NCI-H345 treated with DMSO at 0.1 percent for 48 hours (cell line): ENCODE data around the gene ABCC10.
"Not testable (repeated sequence)": the region's sequence is repeated elsewhere in the genome, so short reads cannot be mapped to it uniquely, and the experiment has no call there.

Experiments used
- DNase-seq: peaks from one replicate; lab custom pipeline; 2025; ENCODE audit not compliant: unreplicated experiment; lab: John Stamatoyannopoulos, UW

ABCC10 gene

GRCh38 chr6:43407296-43407695, 20.0 kb upstream of the ABCC10 start:
- DNase-seq: no peak

- no peak for DNase-seq
Observed at GRCh38 chr6:43408259-43408658, 19.1 kb upstream of the ABCC10 start.

- not testable (repeated sequence) for DNase-seq
Observed at GRCh38 chr6:43410776-43411175, 16.6 kb upstream of the ABCC10 start.

GRCh38 chr6:43412541-43412940, 14.8 kb upstream of the ABCC10 start:
- DNase-seq: no peak

GRCh38 chr6:43413002-43413401, 14.3 kb upstream of the ABCC10 start:
- DNase-seq: no peak

GRCh38 chr6:43415275-43415674, 12.1 kb upstream of the ABCC10 start:
- DNase-seq: not testable (repeated sequence)

- no peak for DNase-seq
Observed at GRCh38 chr6:43416935-43417334, 10.4 kb upstream of the ABCC10 start.

GRCh38 chr6:43420012-43420709, 7.2 kb upstream of the ABCC10 start:
- no peak for DNase-seq

- no peak for DNase-seq
Observed at GRCh38 chr6:43421831-43422230, 5.5 kb upstream of the ABCC10 start.

- not testable (repeated sequence) for DNase-seq
Observed at GRCh38 chr6:43425083-43425482, 2.3 kb upstream of the ABCC10 start.

GRCh38 chr6:43426928-43427405, 374 bp upstream of the ABCC10 start:
- DNase-seq: no peak

- DNase-seq: no peak
Observed at GRCh38 chr6:43428112-43428570, 800 bp downstream of the ABCC10 start.

GRCh38 chr6:43428874-43429273, 1.5 kb downstream of the ABCC10 start:
- no peak for DNase-seq

GRCh38 chr6:43432009-43432945, 4.9 kb downstream of the ABCC10 start:
- no peak for DNase-seq

GRCh38 chr6:43433148-43433547, 5.8 kb downstream of the ABCC10 start:
- DNase-seq: no peak

GRCh38 chr6:43434001-43434840, 6.9 kb downstream of the ABCC10 start:
- DNase-seq: no peak

- DNase-seq: no peak
Observed at GRCh38 chr6:43434943-43435342, 7.6 kb downstream of the ABCC10 start.

GRCh38 chr6:43435682-43436437, 8.5 kb downstream of the ABCC10 start:
- no peak for DNase-seq

- DNase-seq: no peak
Observed at GRCh38 chr6:43436577-43437282, 9.4 kb downstream of the ABCC10 start.

- no peak for DNase-seq
Observed at GRCh38 chr6:43437700-43438099, 10.4 kb downstream of the ABCC10 start.
